ENCODE measurements around the gene DHX38. TPM values are rescaled to one million over a fixed set of nuclear protein-coding genes. Genes with fewer than 3 reads are reported as not detected.

DHX38 gene
- total RNA-seq, 1 experiment from 2014 or later, result 71.0 TPM

GRCh38 chr16:72044825-72045359, 48.8 kb upstream of the DHX38 start:
- ChIA-PET CTCF (no interaction called here), RAD21 (ENCODE audit: low non-redundant PET in 1 of 2, low total read pairs in 2 of 2, uncharacterized antibody in 2 of 2, unreplicated experiment in 2 of 2) (no interaction called here)
- intact Hi-C loops (cut with micrococcal nuclease), result no loop called here

GRCh38 chr16:72049110-72049509, 44.5 kb upstream of the DHX38 start:
- H3K27ac ChIP-seq (ENCODE audit: low read depth, low read length), result no peak overlapping the region
- BruUV-seq (replicated peaks), result no TSS peak
- H3K4me3 ChIP-seq (replicated peaks in 1 of 2; ENCODE audit: low read depth in 1 of 2, low read length in 2 of 2), result no peak overlapping the region
- H3K9me2 ChIP-seq (ENCODE audit: insufficient read depth), result no peaks in the 10 kb centered on the region
- peaks cover 10% of the 10 kb centered on the region; the same call in 1 of the 2 replicates for H3K27me3 ChIP-seq (ENCODE audit: insufficient read depth, low read length)
- no peaks in the 10 kb centered on the region for H4K20me1 ChIP-seq (ENCODE audit: insufficient read depth)
- H3K4me1 ChIP-seq (ENCODE audit: control insufficient read depth in 1 of 2, insufficient read depth in 2 of 2, low read length in 2 of 2), result no peaks in the 10 kb centered on the region
- DNase-seq (ENCODE audit: low read depth, low spot score) (no peak), ATAC-seq (no peak)
- H3K36me3 ChIP-seq (ENCODE audit: control insufficient read depth in 1 of 2, insufficient read depth in 2 of 2, low read length in 2 of 2), result no peaks in the 10 kb centered on the region
- H3K79me2 ChIP-seq (ENCODE audit: insufficient read depth, low read length), result no peaks in the 10 kb centered on the region
- POLR2A ChIA-PET, result no interaction called here
- H3K9ac ChIP-seq (ENCODE audit: low read length), result no peak overlapping the region
- no peak overlapping the region for H3K4me2 ChIP-seq (ENCODE audit: low read length)
- RAD21 ChIA-PET (ENCODE audit: low non-redundant PET in 1 of 2, low total read pairs in 2 of 2, uncharacterized antibody in 2 of 2, unreplicated experiment in 2 of 2), result no interaction called here
- H3K9me3 ChIP-seq (ENCODE audit: control insufficient read depth in 1 of 2, insufficient read depth in 1 of 2, low read depth in 1 of 2, low read length in 2 of 2), result no peaks in the 10 kb centered on the region; a peak in 2 of 4 replicates
- CTCF ChIA-PET, result no interaction called here
- H2AFZ ChIP-seq (ENCODE audit: low read depth, low read length, poor library complexity, severe bottlenecking), result no peak overlapping the region
- intact Hi-C loops (cut with micrococcal nuclease), result no loop called here
- TF ChIP-seq ELF1 (IDR thresholded peaks at IDR 0.05; ENCODE audit: borderline replicate concordance, low read depth) (no peak), TCF7L2 (IDR thresholded peaks at IDR 0.05; ENCODE audit: borderline replicate concordance, extremely low read depth, insufficient read depth, insufficient read length) (no peak), ZNF274 (IDR thresholded peaks at IDR 0.05; ENCODE audit: low read depth, low read length) (no peak), SP1 (IDR thresholded peaks at IDR 0.05; ENCODE audit: low read depth) (no peak), SIN3A (IDR thresholded peaks at IDR 0.05; ENCODE audit: low read depth) (no peak), CTCF (IDR thresholded peaks at IDR 0.05 in 2 of 3, conservative IDR thresholded peaks at IDR 0.05 in 1 of 3; ENCODE audit: borderline replicate concordance in 1 of 3, insufficient read depth in 1 of 3, low read depth in 2 of 3, low read length in 2 of 3) (no peak), EZH2phosphoT487 (IDR thresholded peaks at IDR 0.05; ENCODE audit: borderline replicate concordance) (no peak), EZH2 (IDR thresholded peaks at IDR 0.05) (no peak), ATF3 (IDR thresholded peaks at IDR 0.05) (no peak), YY1 (IDR thresholded peaks at IDR 0.05; ENCODE audit: extremely low read depth, insufficient replicate concordance, low read depth, low read length) (no peak)

More at GRCh38 chr16:72044825-72045359, 48.8 kb upstream of the DHX38 start:
- H3K79me2 ChIP-seq (ENCODE audit: insufficient read depth, low read length), result no peaks in the 10 kb centered on the region
- POLR2A ChIA-PET, result no interaction called here
- BruUV-seq (replicated peaks), result no TSS peak
- no peak overlapping the region for H2AFZ ChIP-seq (ENCODE audit: low read depth, low read length, poor library complexity, severe bottlenecking)
- no peaks in the 10 kb centered on the region for H3K36me3 ChIP-seq (ENCODE audit: control insufficient read depth in 1 of 2, insufficient read depth in 2 of 2, low read length in 2 of 2)
- H4K20me1 ChIP-seq (ENCODE audit: insufficient read depth), result no peaks in the 10 kb centered on the region
- no peaks in the 10 kb centered on the region for H3K9me2 ChIP-seq (ENCODE audit: insufficient read depth)
- TF ChIP-seq EZH2 (IDR thresholded peaks at IDR 0.05) (no peak), MAX (IDR thresholded peaks at IDR 0.05) (no peak), TCF7L2 (IDR thresholded peaks at IDR 0.05; ENCODE audit: borderline replicate concordance, extremely low read depth, insufficient read depth, insufficient read length) (no peak), YY1 (IDR thresholded peaks at IDR 0.05; ENCODE audit: extremely low read depth, insufficient replicate concordance, low read depth, low read length) (no peak), POLR2A (IDR thresholded peaks at IDR 0.05; ENCODE audit: borderline replicate concordance, extremely low read depth, insufficient read depth, insufficient read length) (no peak), CEBPB (IDR thresholded peaks at IDR 0.05; ENCODE audit: low read depth) (no peak), POLR2AphosphoS5 (IDR thresholded peaks at IDR 0.05; ENCODE audit: low read depth, low read length) (no peak), EZH2phosphoT487 (IDR thresholded peaks at IDR 0.05; ENCODE audit: borderline replicate concordance) (no peak)
- H3K4me3 ChIP-seq (replicated peaks in 1 of 2; ENCODE audit: low read depth in 1 of 2, low read length in 2 of 2), result no peak overlapping the region
- H3K9ac ChIP-seq (ENCODE audit: low read length), result no peak overlapping the region
- no peak overlapping the region for H3K27ac ChIP-seq (ENCODE audit: low read depth, low read length)
- DNase-seq (ENCODE audit: low read depth, low spot score), result no peak
- H3K27me3 ChIP-seq (ENCODE audit: insufficient read depth, low read length), result no peaks in the 10 kb centered on the region
- no peaks in the 10 kb centered on the region for H3K4me1 ChIP-seq (ENCODE audit: control insufficient read depth in 1 of 2, insufficient read depth in 2 of 2, low read length in 2 of 2)
- no peak for ATAC-seq
- no peaks in the 10 kb centered on the region; a peak in 2 of 4 replicates for H3K9me3 ChIP-seq (ENCODE audit: control insufficient read depth in 1 of 2, insufficient read depth in 1 of 2, low read depth in 1 of 2, low read length in 2 of 2)
- H3K4me2 ChIP-seq (ENCODE audit: low read length), result no peak overlapping the region

All from HCT116 (cell line).